Fibroblast of skin of scalp (primary cell): Measurements from ENCODE around the gene LDHD. TPM values are rescaled to one million over a fixed set of nuclear protein-coding genes. Genes with fewer than 3 reads are reported as not detected.
"Not testable (repeated sequence)": the region's sequence is repeated elsewhere in the genome, so short reads cannot be mapped to it uniquely, and the experiment has no call there.

Experiments
- DNase-seq: peaks from one replicate; pipeline ENCODE4 v3.0.0-alpha.2; 2013
- polyA plus RNA-seq, 2 experiments: library from polyadenylated mRNA; unstranded; fragments of 120-200 nt; gene quantifications; one replicate each; pipeline ENCODE4 v1.2.1, GENCODE V29; 2013; ENCODE audit not compliant: insufficient read length in 2 of 2

LDHD gene
- 0.31 TPM for polyA plus RNA-seq (2013, experiment 1 of 2; ENCODE audit: insufficient read length)
- polyA plus RNA-seq (2013, experiment 2 of 2; ENCODE audit: insufficient read length) = 0.75 TPM

DNA sequence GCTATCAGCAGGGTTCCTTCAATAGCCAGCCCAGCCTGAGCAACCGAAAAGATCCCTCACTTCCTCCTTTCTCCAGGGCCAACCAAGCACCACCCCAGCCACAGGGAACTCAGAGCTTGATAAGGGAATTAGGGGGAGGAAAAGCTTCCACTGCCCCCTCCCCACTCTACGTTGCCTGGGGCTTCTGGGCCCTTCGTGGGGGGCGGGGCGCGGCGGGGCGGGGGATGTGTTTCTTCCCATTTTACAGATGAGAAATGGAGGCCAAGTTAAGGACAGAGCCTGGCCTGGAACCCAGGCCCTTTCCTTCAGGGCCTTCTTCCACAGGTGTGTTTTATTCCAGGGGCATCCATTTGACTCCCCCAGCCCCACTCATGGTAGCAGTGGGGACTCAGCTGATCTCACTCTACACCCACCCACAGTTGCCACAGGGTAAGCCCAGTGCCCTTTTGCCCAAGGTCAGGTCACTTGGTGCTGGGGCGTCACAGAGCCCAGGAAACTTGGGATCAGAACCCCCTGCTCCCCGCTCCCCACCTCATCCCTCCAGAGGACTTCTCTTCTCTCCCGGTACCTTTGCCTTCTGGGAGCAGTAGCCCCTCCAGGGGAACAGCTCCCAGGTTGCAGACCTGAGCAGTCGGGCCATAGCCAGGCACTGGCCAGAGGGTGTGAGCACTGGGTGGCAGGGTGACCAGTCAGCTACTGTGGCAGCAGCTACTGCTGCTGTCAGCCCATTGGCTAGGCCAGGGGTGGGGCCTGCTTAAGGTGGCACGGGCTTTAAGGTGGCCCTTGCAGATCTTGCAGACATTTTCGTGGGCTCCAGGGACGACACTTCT lies at the start of gene LDHD:
LDHD (minus strand) TSS at position 700 of the 830 bp plus-strand sequence; CDS start at position 640, 60 bp downstream.
- no peak for DNase-seq

DNA sequence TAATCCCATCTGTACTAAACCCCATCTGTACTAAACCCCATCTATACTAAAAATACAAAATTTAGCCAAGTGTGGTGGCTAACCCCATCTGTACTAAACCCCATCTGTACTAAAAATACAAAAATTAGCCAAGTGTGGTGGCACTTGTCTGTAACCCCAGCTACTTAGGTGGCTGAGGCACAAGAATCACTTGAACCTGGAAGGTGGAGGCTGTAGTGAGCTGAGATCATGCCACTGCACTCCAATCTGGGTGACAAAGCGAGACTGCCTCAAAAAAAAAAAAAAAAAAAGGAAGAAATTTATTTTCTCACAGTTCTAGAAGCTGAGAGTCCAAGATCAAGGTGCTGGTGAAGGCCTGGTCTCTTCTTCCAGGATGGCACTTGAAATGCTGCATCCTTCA lies 43.8 kb upstream of the LDHD start:
- DNase-seq = no peak

DNA sequence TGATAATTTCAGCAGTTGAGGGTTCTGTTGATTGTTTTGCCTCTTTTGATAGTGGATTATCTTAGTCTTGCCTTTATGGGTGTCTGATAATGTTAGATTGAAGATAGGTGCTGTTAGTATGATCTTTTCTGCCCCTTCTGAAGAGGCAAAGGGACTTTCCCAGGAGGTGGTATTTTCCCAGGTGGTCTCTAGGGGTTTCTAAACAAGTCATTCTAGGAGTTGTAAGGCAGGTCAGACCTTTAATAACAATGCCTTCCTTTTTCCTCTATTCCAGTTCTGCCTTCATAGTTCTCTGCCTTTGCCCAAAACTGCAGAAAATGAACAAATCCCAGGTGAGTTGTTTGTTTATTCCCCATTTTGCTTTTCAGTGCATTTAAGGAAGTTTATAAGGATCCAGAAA lies 36.1 kb upstream of the LDHD start:
- no peak for DNase-seq

DNA sequence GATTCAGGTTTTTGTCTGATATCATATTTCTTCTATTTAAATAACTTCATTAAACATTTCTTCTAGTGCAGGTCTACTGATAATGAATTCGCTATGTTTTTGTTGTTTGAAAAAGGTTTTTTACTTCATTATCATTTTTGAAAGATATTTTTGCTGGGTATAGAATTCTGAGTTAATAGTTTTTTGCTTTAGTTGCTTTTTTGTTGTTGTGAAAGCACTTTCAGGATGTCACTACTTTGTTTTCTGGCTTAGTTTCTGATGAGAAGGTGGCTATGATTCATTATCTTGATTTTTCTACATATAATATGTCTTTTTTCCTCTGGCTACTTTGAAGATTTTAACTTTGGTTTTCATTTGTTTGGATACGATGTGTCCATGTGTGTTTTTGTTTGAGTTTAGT lies 35.2 kb upstream of the LDHD start:
- DNase-seq = no peak

DNA sequence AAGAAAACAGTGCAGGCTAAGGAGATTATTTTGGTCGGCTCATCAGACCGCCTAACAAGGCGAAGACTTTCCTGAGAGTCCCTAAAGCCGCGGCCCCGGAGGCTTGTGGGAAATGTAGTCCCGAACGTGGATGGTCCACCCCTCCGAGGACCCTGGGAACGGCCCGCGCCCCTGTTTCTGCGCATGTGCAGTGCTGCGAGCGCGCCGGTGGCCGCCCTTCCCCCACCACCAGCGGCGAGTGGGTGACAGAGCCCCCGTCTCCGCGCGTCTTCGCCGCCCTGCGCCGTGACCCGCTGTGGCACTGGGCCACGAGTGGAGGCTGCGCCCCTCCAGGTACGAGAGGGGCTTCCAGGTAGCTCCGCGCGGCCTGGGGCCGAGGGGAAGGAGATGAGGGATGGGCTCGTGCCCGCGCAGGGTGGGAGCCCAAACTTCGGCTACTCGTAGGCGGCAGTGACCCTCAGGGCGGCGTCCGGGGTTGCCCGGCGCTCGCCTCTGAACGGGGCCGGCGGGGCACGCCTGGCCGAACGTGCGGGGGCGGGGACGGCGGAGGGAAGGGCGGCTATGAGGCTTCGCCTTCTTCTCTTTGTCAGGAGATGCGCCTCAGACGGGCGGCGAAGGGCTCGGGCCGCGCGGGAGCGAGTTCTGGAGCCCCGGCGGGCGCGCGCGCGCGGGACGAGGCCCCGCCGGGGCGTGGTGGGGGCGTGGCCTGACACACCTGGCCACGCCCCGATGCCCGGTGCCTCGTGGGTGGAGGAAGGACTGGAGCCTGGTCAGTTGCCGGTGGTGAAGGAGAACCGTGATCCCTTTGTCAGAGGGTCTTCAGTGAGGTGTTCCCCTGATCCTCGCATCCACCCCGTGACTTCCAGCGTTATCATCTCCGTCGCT lies 32.0 kb upstream of the LDHD start, which contains the start of gene ZFP1:
ZFP1 (plus strand) TSS at position 214 of the 885 bp plus-strand sequence. CDS start 4,428 bp downstream, outside the sequence.
- peak; percentile 94 for DNase-seq

DNA sequence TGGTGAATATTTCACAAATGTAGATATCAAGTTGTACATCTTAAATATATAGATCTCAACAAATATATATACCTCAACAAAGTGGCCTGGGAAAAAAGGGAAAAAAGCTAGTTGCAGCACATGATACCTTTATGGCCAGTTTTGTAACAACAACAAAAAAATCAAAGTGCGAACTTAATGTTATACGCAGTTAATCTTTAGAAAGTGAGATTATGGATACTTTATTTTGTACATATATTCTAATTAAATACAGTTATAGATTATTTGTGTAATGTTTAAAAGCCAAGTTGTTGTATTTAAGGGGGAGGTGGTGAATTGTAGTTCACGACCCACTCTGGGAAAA lies 31.4 kb upstream of the LDHD start:
- no peak for DNase-seq

DNA sequence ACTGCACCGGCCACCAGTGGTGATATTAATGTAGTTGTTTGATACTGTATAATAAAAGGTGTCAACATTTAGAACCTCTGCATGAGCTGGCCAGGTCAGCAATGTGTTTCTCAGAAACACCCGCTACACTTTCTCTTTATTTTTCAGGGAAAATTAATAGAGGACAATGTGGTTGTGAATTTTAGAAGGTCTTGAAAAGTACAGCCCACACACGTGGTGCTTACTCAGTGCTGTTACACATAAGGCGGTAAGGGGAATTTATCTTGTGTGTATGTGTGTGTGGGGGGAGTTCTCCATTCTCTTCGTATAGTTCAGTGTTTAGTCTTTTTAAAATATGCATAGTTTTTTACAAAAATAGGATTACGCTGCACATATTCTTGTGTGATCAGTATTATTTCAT lies 27.4 kb upstream of the LDHD start:
- no peak for DNase-seq

DNA sequence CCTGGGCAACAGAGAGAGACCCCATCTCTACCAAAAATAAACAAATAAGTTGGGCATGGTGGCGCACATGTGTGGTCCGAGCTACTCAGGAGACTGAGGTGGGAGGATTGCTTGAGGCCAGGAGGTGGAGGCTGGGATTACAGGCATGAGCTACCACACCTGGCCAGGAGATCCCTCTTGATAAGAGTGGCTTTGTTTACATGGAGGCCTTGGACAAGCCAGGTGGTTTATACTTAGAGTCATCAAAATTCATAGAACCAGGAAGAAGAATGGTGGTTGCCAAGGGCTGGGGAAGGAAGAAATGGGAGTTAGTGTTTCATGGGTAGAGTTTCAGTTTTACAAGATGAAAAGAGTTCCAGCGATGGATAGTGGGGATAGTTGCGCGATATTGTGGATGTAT lies 22.9 kb upstream of the LDHD start:
- no peak for DNase-seq

DNA sequence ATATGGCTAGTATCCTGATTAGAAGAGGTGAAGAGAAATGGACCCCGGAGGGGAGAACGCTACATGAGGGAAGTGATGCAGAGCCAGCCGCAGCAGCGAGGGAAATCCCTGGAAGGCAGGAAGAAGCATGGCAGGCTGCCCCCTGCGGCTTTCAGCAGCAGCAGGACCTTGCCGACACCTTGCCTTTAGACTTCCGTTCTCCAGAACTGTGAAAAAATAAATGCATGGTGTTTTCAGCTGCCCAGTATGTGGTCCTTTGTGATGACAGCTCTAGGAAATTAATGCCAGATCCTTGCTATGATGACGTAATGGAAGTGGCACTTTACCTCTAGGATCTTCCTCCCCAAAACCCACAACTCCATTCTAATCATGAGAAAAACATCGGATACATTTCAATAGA lies 22.1 kb upstream of the LDHD start:
- DNase-seq = peak; percentile 86

DNA sequence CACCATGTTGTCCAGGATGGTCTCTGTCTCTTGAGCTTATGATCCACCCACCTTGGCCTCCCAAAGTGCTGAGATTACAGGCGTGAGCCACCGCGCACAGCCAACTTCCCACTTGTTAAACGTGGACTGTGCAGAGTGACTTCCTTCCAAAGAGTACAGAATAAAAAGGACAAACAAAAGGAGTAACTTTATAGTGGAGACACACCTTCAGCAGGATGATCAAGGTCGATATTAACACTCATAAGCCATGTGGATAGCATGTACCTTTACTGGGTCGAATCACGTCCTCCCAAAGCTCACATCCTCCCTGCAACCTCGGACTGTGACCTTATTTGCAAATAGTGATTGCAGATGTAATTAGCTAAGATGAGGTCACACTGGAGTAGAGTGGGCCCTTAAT lies 21.7 kb upstream of the LDHD start:
- DNase-seq = no peak

DNA sequence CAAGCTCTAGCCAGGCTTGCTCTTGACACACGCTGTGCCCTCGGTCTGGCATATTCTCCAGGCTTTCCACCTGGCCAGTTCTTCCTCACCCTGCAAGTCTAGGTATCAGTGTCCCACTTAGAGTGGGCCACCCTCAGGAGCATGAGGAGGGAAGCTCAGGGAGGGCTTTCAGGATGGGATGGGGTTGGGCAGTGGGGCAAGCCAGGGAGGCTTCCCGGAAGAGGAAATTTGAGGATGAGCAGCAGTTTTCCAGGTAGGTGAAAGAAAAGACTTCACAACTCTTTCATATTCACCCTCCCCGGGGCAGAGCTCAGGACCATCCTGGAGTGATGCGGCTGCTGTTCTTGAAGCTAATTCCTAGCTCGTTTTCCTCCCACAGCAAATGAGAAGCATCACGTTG lies 14.5 kb upstream of the LDHD start:
- DNase-seq = no peak

DNA sequence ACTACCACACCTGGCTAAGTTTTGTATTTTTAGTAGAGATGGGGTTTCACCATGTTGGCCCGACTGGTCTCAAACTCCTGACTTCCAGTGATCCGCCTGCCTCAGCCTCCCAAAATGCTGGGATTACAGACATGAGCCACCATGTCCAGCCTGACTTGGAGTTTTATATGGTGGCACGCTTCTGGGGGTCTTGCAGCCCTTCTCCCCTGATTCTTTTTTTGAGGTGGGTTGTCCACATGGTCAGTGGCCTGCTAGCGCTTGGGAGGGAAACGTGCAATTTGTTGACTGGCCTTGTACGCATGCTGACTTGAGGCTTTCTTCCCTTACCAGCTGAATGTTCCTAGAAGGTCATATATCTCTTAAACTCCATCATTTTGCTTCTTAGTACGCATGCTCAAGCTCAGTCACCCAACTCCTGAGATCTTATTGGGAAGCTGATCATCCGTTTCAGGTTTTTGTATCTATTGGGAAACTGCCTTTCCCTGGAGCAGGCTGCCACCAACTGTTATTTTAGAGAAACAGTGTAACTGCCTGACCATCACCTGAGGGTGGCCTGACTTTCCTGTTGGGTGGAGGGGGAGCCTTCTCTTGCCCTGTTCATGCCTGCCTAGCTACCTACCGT lies 13.7 kb upstream of the LDHD start:
- DNase-seq = no peak

DNA sequence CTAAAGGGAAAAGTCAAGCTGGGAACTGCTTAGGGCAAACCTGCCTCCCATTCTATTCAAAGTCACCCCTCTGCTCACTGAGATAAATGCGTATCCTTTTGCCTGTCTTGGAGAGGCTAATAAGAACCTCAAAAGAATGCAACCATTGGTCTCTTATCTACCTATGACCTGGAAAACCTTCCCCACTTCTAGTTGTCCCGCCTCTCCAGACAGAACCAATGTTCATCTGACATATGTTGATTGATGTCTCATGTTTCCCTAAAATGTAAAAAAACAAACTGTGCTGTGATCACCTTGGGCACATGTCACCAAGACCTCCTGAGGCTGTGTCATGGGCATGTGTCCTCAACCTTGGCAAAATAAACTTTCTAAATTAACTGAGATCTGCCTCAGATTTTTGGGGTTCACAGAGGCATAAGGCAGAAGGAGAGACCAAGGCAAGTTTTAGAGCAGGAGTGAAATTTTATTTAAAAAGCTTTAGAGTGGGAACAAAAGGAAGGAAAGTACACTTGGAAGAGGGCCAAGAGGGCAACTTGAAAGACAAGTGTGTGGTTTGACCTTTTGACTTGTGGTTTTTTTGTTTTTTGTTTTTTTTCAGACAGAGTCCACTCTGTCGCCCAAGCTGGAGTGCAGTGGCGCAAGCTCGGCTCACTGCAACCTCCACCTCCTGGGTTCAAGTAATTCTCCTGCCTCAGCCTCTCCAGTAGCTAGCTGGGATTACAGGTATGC lies 13.0 kb upstream of the LDHD start:
- not testable (repeated sequence) for DNase-seq

DNA sequence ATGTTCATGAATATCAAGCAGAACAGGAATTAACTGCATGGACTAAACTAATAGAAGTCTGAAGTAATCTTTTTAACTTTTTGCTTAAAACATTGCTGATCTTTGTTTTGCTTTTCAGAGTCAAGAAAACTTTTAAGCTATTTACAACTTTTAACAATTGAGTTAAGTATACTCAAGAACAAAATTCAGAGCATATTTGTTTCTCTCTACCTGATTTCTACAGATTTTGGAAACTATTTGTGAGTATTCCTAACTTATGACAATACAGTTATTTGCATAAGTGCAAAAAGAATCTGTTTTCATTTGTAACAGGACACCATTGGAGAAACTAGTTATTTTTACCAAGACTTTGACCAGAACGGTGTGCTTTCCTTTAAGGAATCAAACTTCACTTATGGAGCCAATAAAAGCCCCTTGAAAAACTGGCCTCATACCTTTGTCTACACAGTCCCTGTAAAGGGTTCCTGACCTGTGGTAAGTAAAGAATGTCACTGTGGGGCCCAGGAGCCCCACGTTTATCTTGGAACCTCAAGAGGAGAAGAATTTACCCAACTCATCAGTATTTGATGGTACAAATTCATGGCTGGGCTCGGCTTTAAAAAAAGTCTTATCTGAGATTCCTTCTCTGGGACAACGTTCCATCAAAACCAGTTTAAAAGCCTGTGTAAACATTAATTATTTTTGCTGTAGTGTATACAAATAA lies 11.3 kb upstream of the LDHD start:
- no peak for DNase-seq

DNA sequence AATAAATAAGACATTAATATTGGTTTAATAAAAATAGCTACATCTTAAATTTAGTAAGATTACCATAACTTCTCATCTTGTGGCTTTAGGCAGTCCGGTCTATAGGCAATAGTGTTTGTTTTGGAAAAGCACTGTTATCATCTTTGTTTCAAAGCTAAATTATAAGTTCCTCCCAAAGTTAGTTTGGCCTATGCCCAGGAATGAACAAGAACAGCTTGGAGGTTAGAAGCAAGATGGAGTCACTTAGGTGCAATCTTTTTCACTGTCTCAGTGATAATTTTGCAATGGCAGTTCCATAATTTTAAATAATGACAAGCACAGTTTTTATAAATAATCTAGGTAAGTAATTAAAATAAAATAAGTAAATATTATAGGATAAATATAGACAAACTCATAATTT lies 6.0 kb upstream of the LDHD start:
- DNase-seq = no peak

DNA sequence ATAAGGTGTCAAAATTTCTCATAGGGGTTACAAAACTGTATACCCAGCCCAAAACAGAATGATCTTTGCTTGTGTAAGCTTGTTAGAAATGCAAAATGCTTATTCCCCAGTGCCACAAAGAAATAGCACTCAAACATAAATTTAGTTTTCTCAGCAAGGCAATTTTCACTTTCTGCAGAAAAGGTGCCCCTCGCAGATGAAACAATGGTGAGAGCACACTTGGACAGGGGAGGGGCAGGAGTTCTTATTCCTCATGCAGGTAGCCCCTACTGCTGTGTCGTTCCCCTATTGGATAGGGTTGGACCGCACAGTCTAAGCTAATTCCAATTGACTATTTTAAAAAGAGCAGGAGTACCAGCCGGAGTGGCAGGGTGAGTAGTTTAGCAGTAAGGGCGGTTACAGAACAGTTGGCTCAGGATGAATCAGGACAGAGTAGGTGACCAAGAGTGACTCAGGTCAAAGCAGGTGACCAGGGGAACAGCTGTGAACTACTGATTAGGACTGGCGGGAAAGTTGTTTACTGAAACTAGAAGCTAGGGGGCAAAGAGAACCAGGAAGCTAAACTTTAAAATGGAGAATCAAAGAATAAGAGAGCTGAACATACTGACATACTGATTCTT lies 5.5 kb upstream of the LDHD start:
- DNase-seq = no peak

DNA sequence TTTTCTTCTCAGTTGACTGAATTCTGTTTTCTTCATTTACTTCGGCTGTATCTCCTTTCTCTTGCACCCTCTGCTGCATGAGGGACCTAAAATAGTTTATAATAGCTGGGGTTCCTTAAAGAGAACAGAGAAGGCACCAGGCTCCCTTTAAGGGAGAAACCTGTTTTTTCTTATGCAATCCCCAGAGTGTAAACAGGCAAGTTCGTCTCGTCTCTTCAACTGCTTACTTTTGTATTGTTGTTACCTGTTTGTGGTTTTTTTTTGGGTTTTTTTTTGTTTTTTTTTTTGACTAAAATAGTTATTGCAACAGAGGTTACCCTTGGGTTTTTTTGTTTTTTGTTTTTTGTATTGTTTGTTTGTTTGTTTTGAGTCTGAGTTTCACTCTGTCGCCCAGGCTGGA lies 3.7 kb upstream of the LDHD start:
- no peak for DNase-seq

DNA sequence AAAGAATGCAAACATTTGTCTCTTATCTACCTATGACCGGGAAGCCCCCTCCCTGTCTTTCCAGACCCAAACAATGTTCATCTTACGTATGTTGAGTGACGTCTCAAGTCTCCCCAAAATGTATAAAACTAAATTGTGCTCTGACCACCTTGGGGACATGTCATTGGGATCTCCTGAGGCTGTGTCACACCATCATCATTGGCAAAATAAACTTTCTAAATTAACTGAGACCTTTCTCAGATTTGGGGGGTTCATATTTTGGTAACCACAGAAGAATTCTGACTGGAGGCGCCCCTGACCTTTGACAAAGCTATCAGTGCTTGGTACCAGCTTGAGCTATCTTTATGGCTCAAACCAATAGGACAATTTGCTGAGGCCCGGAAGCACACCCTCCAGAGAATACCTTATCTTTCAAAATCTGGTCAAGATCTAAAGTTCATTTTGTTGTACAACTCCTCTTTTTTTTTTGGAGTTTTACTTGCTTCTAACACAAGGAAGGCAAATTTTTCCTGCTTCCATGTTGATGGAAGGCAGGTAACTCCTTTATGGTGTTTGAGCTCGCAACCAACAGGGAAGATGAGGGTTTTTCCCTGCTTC lies 2.5 kb upstream of the LDHD start:
- DNase-seq = no peak

DNA sequence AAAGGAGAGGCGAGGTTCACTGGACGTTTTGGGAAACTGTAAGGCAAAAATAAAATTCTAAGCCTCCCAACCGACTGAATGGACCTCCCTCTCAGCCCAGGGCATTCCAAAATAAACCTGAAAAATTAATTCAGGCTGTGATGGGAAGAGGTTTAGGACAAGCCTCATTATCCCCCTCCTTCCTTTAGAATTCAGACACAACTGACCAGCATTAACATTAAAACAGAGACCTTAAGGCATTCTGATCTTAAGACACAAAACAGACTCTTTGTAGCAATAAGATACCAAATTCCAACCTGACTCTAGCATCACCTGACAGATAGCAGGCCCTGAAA lies 298 bp upstream of the LDHD start:
- DNase-seq = no peak

DNA sequence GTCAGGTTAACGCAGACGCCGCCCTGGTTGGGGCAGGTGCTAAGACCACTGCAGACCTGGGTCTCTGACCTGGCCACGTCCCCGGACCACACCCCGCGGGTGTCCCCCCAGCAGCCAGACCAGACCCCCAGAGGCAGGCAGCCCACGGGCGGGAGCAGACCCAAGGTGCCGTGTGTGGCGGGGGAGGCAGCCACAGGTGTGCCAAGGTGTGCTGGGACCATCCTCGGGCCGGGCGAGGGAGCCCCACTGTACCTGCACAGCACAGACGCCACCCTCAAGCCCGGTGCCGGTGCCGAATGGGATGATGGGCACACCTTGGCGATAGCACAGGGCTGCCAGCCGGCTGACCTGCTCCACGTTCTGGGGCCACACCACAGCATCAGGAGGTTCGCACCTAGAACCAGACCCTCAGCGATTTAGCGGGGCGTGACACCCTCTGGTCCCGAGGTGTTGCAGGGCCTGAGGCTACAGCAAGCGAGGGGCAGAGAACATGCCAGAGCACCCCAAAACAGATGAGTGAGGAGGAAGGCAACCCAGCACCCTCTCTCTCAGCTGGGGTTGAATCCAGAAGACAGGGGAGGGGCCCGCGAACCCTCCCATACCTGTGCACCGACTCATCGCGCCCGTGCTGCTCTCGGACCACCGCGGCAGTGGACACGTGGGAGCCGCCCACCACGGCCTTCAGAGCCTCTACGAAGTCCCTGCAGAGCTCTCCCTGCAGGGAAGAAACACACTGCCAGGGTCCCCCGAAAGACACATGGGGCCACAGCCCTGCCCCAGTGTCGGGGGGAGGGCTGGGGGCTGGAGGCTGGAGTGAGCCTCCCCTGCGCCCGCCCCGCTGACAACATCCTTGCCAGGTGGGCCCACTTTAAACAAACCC lies 1.4 kb downstream of the LDHD start:
- no peak for DNase-seq
